ENCODE results near the gene PWP1. TPM values are rescaled to one million over a fixed set of nuclear protein-coding genes. Genes with fewer than 3 reads are reported as not detected.
"Not testable (repeated sequence)": the region's sequence is repeated elsewhere in the genome, so short reads cannot be mapped to it uniquely, and the experiment has no call there.

PWP1 gene
- total RNA-seq, 2 donors from 2014 or later = 28.0 to 59.2 TPM

GRCh38 chr12:107661830-107662229 is 23.8 kb upstream of the PWP1 start:
- Mint-ChIP-seq H3K27ac (no peak overlapping the region), H3K36me3 (no peaks in the 10 kb centered on the region), H3K9me3 (peaks cover 0 to 5% of the 10 kb centered on the region in 2 donors)
- no peak for DNase-seq (ENCODE audit: low spot score in 2 of 2)
- ATAC-seq = peak in 1 of 2 donors; percentile 26

GRCh38 chr12:107662484-107662883 is 23.1 kb upstream of the PWP1 start:
- ATAC-seq (no peak), DNase-seq (ENCODE audit: low spot score in 2 of 2) (no peak)
- no peak overlapping the region for H3K27ac Mint-ChIP-seq
- H3K9me3 Mint-ChIP-seq = peaks cover 0 to 5% of the 10 kb centered on the region in 2 donors
- no peaks in the 10 kb centered on the region for H3K36me3 Mint-ChIP-seq

- no peak for ATAC-seq
- H3K36me3 Mint-ChIP-seq = no peaks in the 10 kb centered on the region
- peak overlapping the region in 1 of 2 donors; percentile 27 for H3K27ac Mint-ChIP-seq
- DNase-seq (ENCODE audit: low spot score in 2 of 2) = no peak
- H3K9me3 Mint-ChIP-seq = peaks cover 0 to 5% of the 10 kb centered on the region in 2 donors
These were observed 22.3 kb upstream of the PWP1 start for GRCh38 chr12:107663277-107663676.

GRCh38 chr12:107666009-107666408 is 19.6 kb upstream of the PWP1 start:
- no peaks in the 10 kb centered on the region for H3K36me3 Mint-ChIP-seq
- DNase-seq (ENCODE audit: low spot score in 2 of 2) = no peak
- ATAC-seq = no peak
- peaks cover 0 to 5% of the 10 kb centered on the region in 2 donors for H3K9me3 Mint-ChIP-seq
- no peak overlapping the region for H3K27ac Mint-ChIP-seq

GRCh38 chr12:107667464-107667863 is 18.1 kb upstream of the PWP1 start:
- H3K9me3 Mint-ChIP-seq = peaks cover 0 to under 1% of the 10 kb centered on the region in 2 donors
- DNase-seq (ENCODE audit: low spot score in 2 of 2) = no peak
- ATAC-seq = no peak
- no peak overlapping the region for H3K27ac Mint-ChIP-seq
- H3K36me3 Mint-ChIP-seq = no peaks in the 10 kb centered on the region

GRCh38 chr12:107668320-107669098 is 17.1 kb upstream of the PWP1 start:
- ATAC-seq = no peak
- no peaks in the 10 kb centered on the region for H3K36me3 Mint-ChIP-seq
- no peaks in the 10 kb centered on the region for H3K9me3 Mint-ChIP-seq
- no peak for DNase-seq (ENCODE audit: low spot score in 2 of 2)
- no peak overlapping the region for H3K27ac Mint-ChIP-seq

GRCh38 chr12:107669946-107670345 is 15.7 kb upstream of the PWP1 start:
- no peaks in the 10 kb centered on the region for H3K9me3 Mint-ChIP-seq
- H3K36me3 Mint-ChIP-seq = no peaks in the 10 kb centered on the region
- DNase-seq (ENCODE audit: low spot score in 2 of 2) = no peak
- no peak for ATAC-seq
- H3K27ac Mint-ChIP-seq = no peak overlapping the region

- Mint-ChIP-seq H3K9me3 (no peaks in the 10 kb centered on the region), H3K27ac (no peak overlapping the region), H3K36me3 (no peaks in the 10 kb centered on the region)
- peak in 1 of 2 donors; percentile 52 for DNase-seq (ENCODE audit: low spot score in 2 of 2)
- peak; percentile 78 to 80 for ATAC-seq
These were observed 14.5 kb upstream of the PWP1 start for GRCh38 chr12:107670999-107671643.

- H3K9me3 Mint-ChIP-seq = no peaks in the 10 kb centered on the region
- peak overlapping the region in 1 of 2 donors; percentile 17 for H3K27ac Mint-ChIP-seq
- H3K36me3 Mint-ChIP-seq = no peaks in the 10 kb centered on the region
- DNase-seq (ENCODE audit: low spot score in 2 of 2) = no peak
- ATAC-seq = no peak
These were observed 7.9 kb upstream of the PWP1 start for GRCh38 chr12:107677671-107678070.

- Mint-ChIP-seq H3K9me3 (peaks cover 0 to 5% of the 10 kb centered on the region in 2 donors), H3K27ac (no peak overlapping the region), H3K36me3 (peaks cover 0 to 6% of the 10 kb centered on the region in 2 donors)
- no peak for DNase-seq (ENCODE audit: low spot score in 2 of 2)
- no peak for ATAC-seq
These were observed 6.3 kb upstream of the PWP1 start for GRCh38 chr12:107679336-107679735.

GRCh38 chr12:107681455-107681835 is 4.2 kb upstream of the PWP1 start:
- peaks cover 0 to 5% of the 10 kb centered on the region in 2 donors for H3K9me3 Mint-ChIP-seq
- ATAC-seq (no peak), DNase-seq (ENCODE audit: low spot score in 2 of 2) (no peak)
- peaks cover 18% of the 10 kb centered on the region in 2 donors for H3K36me3 Mint-ChIP-seq
- no peak overlapping the region for H3K27ac Mint-ChIP-seq

- DNase-seq (ENCODE audit: low spot score in 2 of 2) (no peak), ATAC-seq (no peak)
- Mint-ChIP-seq H3K36me3 (peaks cover 18 to 19% of the 10 kb centered on the region in 2 donors), H3K9me3 (peaks cover 0 to 5% of the 10 kb centered on the region in 2 donors), H3K27ac (no peak overlapping the region)
These were observed 3.5 kb upstream of the PWP1 start for GRCh38 chr12:107681836-107682820.

- Mint-ChIP-seq H3K36me3 (peaks cover 18 to 19% of the 10 kb centered on the region in 2 donors), H3K9me3 (peaks cover 0 to 5% of the 10 kb centered on the region in 2 donors), H3K27ac (peak overlapping the region; percentile 55 to 98)
- DNase-seq (ENCODE audit: low spot score in 2 of 2) (no peak), ATAC-seq (no peak)
These were observed 1.4 kb upstream of the PWP1 start for GRCh38 chr12:107684029-107684795.

- H3K36me3 Mint-ChIP-seq = peaks cover 18 to 26% of the 10 kb centered on the region in 2 donors
- peak in 1 of 2 donors; percentile 54 for ATAC-seq
- peak in 1 of 2 donors; percentile 15 for DNase-seq (ENCODE audit: low spot score in 2 of 2)
- H3K27ac Mint-ChIP-seq = peak overlapping the region; percentile 98
- peaks cover 0 to 5% of the 10 kb centered on the region in 2 donors for H3K9me3 Mint-ChIP-seq
These were observed 624 bp upstream of the PWP1 start for GRCh38 chr12:107684990-107685359.

- H3K36me3 Mint-ChIP-seq = peaks cover 20 to 34% of the 10 kb centered on the region in 2 donors
- H3K27ac Mint-ChIP-seq; DNase-seq (ENCODE audit: low spot score in 2 of 2); H3K9me3 Mint-ChIP-seq; ATAC-seq: not testable (repeated sequence)
These were observed 10.2 kb downstream of the PWP1 start for GRCh38 chr12:107695772-107696171.

- no peak for ATAC-seq
- no peak for DNase-seq (ENCODE audit: low spot score in 2 of 2)
These were observed 16.5 kb downstream of the PWP1 start for GRCh38 chr12:107702106-107702505.

More at GRCh38 chr12:107702106-107702505, 16.5 kb downstream of the PWP1 start:
- H3K9me3 Mint-ChIP-seq = no peaks in the 10 kb centered on the region
- H3K27ac Mint-ChIP-seq = no peak overlapping the region
- H3K36me3 Mint-ChIP-seq = peaks cover 39 to 70% of the 10 kb centered on the region in 2 donors
